HEK293T (cell line): Measurements from ENCODE around the gene RIMS1.

Source experiments
- CTCF ChIA-PET: fragments of 350-600 bp; formaldehyde crosslinking; extraction: SDS; loops from one replicate; lab custom pipeline; 2021; ENCODE audit warnings: antibody characterized with exemption, inconsistent platforms; lab: Yijun Ruan, JAX
- POLR2A ChIA-PET: fragments of 350-600 bp; formaldehyde crosslinking; extraction: SDS; loops from one replicate; lab custom pipeline; 2020; ENCODE audit warnings: antibody characterized with exemption, inconsistent platforms; lab: Yijun Ruan, JAX
- DNase-seq: peaks from one replicate; pipeline ENCODE4 v3.0.0; 2012; ENCODE audit warnings: mixed read lengths; ENCODE audit errors: extremely low spot score
- ARNT ChIP-seq: fragments of 450-650 bp; IDR thresholded peaks from 2 replicates; pipeline ENCODE4 v1.6.1; 2017; ENCODE audit warnings: mild to moderate bottlenecking
- BHLHE40 ChIP-seq: fragments of 450-650 bp; IDR thresholded peaks from 2 replicates; pipeline ENCODE4 v1.6.1; 2016; ENCODE audit warnings: mild to moderate bottlenecking, moderate library complexity, borderline replicate concordance
- CTBP1 ChIP-seq: fragments of 450-650 bp; IDR thresholded peaks from 2 replicates; pipeline ENCODE4 v1.6.1; 2016; ENCODE audit warnings: borderline replicate concordance
- ELF4 ChIP-seq: fragments of 450-650 bp; IDR thresholded peaks from 2 replicates; pipeline ENCODE4 v1.6.1; 2017; ENCODE audit warnings: antibody characterized with exemption
- FOXA1 ChIP-seq: fragments of 450-650 bp; IDR thresholded peaks from 2 replicates; pipeline ENCODE4 v1.6.1; 2016; ENCODE audit warnings: mild to moderate bottlenecking
- FOXK2 ChIP-seq: fragments of 450-650 bp; IDR thresholded peaks from 2 replicates; pipeline ENCODE4 v1.6.1; 2016; ENCODE audit warnings: mild to moderate bottlenecking
- FOXM1 ChIP-seq: fragments of 450-650 bp; IDR thresholded peaks from 2 replicates; pipeline ENCODE4 v1.6.1; 2017; ENCODE audit warnings: mild to moderate bottlenecking, borderline replicate concordance
- HDGF ChIP-seq: fragments of 450-650 bp; IDR thresholded peaks from 2 replicates; pipeline ENCODE4 v1.6.1; 2017; ENCODE audit warnings: antibody characterized with exemption, borderline replicate concordance
- L3MBTL2 ChIP-seq: fragments of 450-650 bp; conservative IDR thresholded peaks from 2 replicates; pipeline ENCODE4 v1.6.1; 2016; ENCODE audit warnings: mild to moderate bottlenecking
- LEF1 ChIP-seq: fragments of 450-650 bp; IDR thresholded peaks from 2 replicates; pipeline ENCODE4 v1.6.1; 2017; ENCODE audit warnings: mild to moderate bottlenecking, borderline replicate concordance
- NFRKB ChIP-seq: fragments of 450-650 bp; IDR thresholded peaks from 2 replicates; pipeline ENCODE4 v1.6.1; 2016; ENCODE audit warnings: mild to moderate bottlenecking, moderate library complexity
- PKNOX1 ChIP-seq: fragments of 450-650 bp; IDR thresholded peaks from 2 replicates; pipeline ENCODE4 v1.6.1; 2016
- SP1 ChIP-seq: fragments of 450-650 bp; IDR thresholded peaks from 2 replicates; pipeline ENCODE4 v1.6.1; 2017
- SUZ12 ChIP-seq: fragments of 450-650 bp; IDR thresholded peaks from 2 replicates; pipeline ENCODE4 v1.6.1; 2016; ENCODE audit warnings: mild to moderate bottlenecking
- TARDBP ChIP-seq: fragments of 450-650 bp; IDR thresholded peaks from 2 replicates; pipeline ENCODE4 v1.6.1; 2016
- ZNF384 ChIP-seq: fragments of 450-650 bp; IDR thresholded peaks from 2 replicates; pipeline ENCODE4 v1.6.1; 2016

Gene RIMS1

GRCh38 chr6:72031471-72031870, 145.1 kb downstream of the RIMS1 start:
- POLR2A ChIA-PET, result no interaction called here
- TF ChIP-seq ELF4 (no peak), ARNT (no peak), TARDBP (no peak), BHLHE40 (no peak), PKNOX1 (no peak), HDGF (no peak), L3MBTL2 (no peak), FOXM1 (no peak), SUZ12 (no peak), FOXA1 (no peak), CTBP1 (no peak), LEF1 (no peak), FOXK2 (no peak), NFRKB (no peak), ZNF384 (no peak), SP1 (no peak)
- DNase-seq, result no peak
- CTCF ChIA-PET, result no interaction called here

GRCh38 chr6:72032086-72032485, 145.7 kb downstream of the RIMS1 start:
- CTCF ChIA-PET, result no interaction called here
- TF ChIP-seq TARDBP, result no peak
- no peak for TF ChIP-seq ZNF384
- no peak for TF ChIP-seq LEF1
- TF ChIP-seq FOXK2, result no peak
- TF ChIP-seq ELF4, result no peak
- TF ChIP-seq L3MBTL2, result no peak
- no peak for TF ChIP-seq HDGF
- no peak for TF ChIP-seq FOXA1
- no peak for TF ChIP-seq BHLHE40
- TF ChIP-seq PKNOX1, result no peak
- no peak for TF ChIP-seq FOXM1
- no peak for TF ChIP-seq CTBP1
- TF ChIP-seq SUZ12, result no peak
- no peak for TF ChIP-seq ARNT
- POLR2A ChIA-PET, result no interaction called here
- no peak for DNase-seq

DNA sequence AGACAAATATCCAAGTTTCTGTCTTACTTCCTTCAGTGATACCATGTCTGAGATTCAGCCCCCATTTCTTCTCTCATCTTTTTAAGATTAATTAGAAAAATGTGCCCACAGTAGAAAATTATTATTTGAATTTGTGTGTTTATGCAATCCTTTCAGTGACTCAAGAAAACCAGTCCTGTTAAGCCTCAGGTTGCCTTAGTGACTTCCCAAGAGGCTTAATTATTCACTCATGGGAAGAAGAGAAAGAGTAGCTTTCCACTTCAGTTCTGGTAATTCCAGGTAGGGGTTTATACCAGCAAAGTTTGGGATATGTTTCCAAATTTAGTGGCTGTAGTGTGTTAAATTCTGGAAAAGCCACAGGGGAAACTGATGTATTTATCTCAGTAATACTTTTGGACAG, 149.1 kb downstream of the RIMS1 start:
- no peak for DNase-seq
- ChIA-PET POLR2A (no interaction called here), CTCF (no interaction called here)
- no peak for TF ChIP-seq FOXM1
- TF ChIP-seq L3MBTL2, result no peak
- no peak for TF ChIP-seq CTBP1
- TF ChIP-seq NFRKB, result no peak
- TF ChIP-seq BHLHE40, result no peak
- TF ChIP-seq TARDBP, result no peak
- no peak for TF ChIP-seq ELF4
- TF ChIP-seq ZNF384, result no peak

GRCh38 chr6:72035966-72036365, 149.6 kb downstream of the RIMS1 start:
- POLR2A ChIA-PET, result no interaction called here
- no peak for DNase-seq
- CTCF ChIA-PET, result interaction anchor here (0.6 kb wide), 2 partner anchors 12 to 358 kb away, joined by 3 to 4 read pairs; no protein-coding TSS in a partner anchor
- TF ChIP-seq SUZ12 (no peak), FOXA1 (no peak), ELF4 (no peak), LEF1 (no peak), ARNT (no peak), NFRKB (no peak), CTBP1 (no peak)

DNA sequence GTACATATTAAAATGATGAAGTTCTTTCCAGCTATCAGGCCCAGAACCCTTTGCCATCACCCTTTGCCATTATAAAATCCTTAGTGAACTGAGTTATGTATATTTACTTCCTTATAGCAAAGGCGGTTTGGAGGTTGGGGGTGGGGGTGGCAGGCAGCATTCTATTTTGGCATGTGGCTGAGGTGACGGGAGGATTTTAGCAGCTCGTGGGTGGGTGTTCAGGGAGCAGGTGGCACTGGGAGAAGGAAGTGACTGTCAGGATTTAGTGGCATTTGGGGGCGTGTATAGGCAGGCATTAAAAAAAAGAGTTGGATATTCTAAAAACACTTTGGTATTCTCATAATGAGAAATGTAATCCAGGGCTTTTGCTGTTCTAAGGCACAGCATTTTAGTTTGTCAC, 150.7 kb downstream of the RIMS1 start:
- TF ChIP-seq ELF4 (no peak), CTBP1 (no peak), L3MBTL2 (no peak), FOXA1 (no peak), TARDBP (no peak)
- CTCF ChIA-PET, result no interaction called here
- DNase-seq, result no peak
- POLR2A ChIA-PET, result no interaction called here

- POLR2A ChIA-PET, result no interaction called here
- DNase-seq, result no peak
- CTCF ChIA-PET, result no interaction called here
- TF ChIP-seq SP1 (no peak), FOXK2 (no peak), CTBP1 (no peak), PKNOX1 (no peak), ARNT (no peak), ELF4 (no peak)
Measured at GRCh38 chr6:72040111-72040510, 153.8 kb downstream of the RIMS1 start.

- DNase-seq, result no peak
- POLR2A ChIA-PET, result no interaction called here
- TF ChIP-seq CTBP1, result no peak
- no peak for TF ChIP-seq ARNT
- TF ChIP-seq FOXK2, result no peak
- no peak for TF ChIP-seq TARDBP
- no peak for TF ChIP-seq L3MBTL2
- no peak for TF ChIP-seq LEF1
- CTCF ChIA-PET, result interaction anchor here (0.5 kb wide), 1 partner anchor 420 kb away, joined by 3 read pairs; no protein-coding TSS in a partner anchor
Measured at GRCh38 chr6:72042088-72042487, 155.7 kb downstream of the RIMS1 start.
